Measurements from ENCODE around the gene BICRA.
"Not testable (repeated sequence)": the region's sequence is repeated elsewhere in the genome, so short reads cannot be mapped to it uniquely, and the experiment has no call there.

BICRA gene

GRCh38 chr19:47663911-47664771 is 55.2 kb downstream of the BICRA start:
- no peak for DNase-seq

- DNase-seq: not testable (repeated sequence)
Measured at GRCh38 chr19:47668556-47668955, 59.6 kb downstream of the BICRA start.

GRCh38 chr19:47670736-47671135 is 61.8 kb downstream of the BICRA start:
- no peak for DNase-seq

GRCh38 chr19:47671499-47671898 is 62.6 kb downstream of the BICRA start:
- DNase-seq: no peak

GRCh38 chr19:47673426-47673825 is 64.5 kb downstream of the BICRA start:
- DNase-seq: no peak

GRCh38 chr19:47674548-47674947 is 65.6 kb downstream of the BICRA start:
- no peak for DNase-seq

GRCh38 chr19:47675271-47675670 is 66.3 kb downstream of the BICRA start:
- no peak for DNase-seq

GRCh38 chr19:47675859-47676258 is 66.9 kb downstream of the BICRA start:
- no peak for DNase-seq

GRCh38 chr19:47676811-47677210 is 67.9 kb downstream of the BICRA start:
- no peak for DNase-seq

- DNase-seq: no peak
Measured at GRCh38 chr19:47679251-47679900, 70.4 kb downstream of the BICRA start.

GRCh38 chr19:47679922-47680857 is 71.3 kb downstream of the BICRA start:
- DNase-seq: no peak

- no peak for DNase-seq
Measured at GRCh38 chr19:47680858-47681332, 72.0 kb downstream of the BICRA start.

- no peak for DNase-seq
Measured at GRCh38 chr19:47681388-47681787, 72.5 kb downstream of the BICRA start.

GRCh38 chr19:47681936-47682335 is 73.0 kb downstream of the BICRA start:
- no peak for DNase-seq

- no peak for DNase-seq
Measured at GRCh38 chr19:47682939-47683338, 74.0 kb downstream of the BICRA start.

GRCh38 chr19:47686679-47687450 is 77.9 kb downstream of the BICRA start:
- no peak for DNase-seq

GRCh38 chr19:47687906-47688305 is 79.0 kb downstream of the BICRA start:
- DNase-seq: no peak

GRCh38 chr19:47691090-47691489 is 82.2 kb downstream of the BICRA start:
- DNase-seq: no peak

- no peak for DNase-seq
Measured at GRCh38 chr19:47691782-47692181, 82.8 kb downstream of the BICRA start.

- no peak for DNase-seq
Measured at GRCh38 chr19:47693489-47693888, 84.6 kb downstream of the BICRA start.

- DNase-seq: no peak
Measured at GRCh38 chr19:47693903-47694302, 85.0 kb downstream of the BICRA start.
